ENCODE data around the gene EMILIN2. TPM values are rescaled to one million over a fixed set of nuclear protein-coding genes. Genes with fewer than 3 reads are reported as not detected.
"Not testable (repeated sequence)": the region's sequence is repeated elsewhere in the genome, so short reads cannot be mapped to it uniquely, and the experiment has no call there.

EMILIN2 gene
- total RNA-seq, 1 experiment from 2014 or later, result 5.4 TPM

DNA sequence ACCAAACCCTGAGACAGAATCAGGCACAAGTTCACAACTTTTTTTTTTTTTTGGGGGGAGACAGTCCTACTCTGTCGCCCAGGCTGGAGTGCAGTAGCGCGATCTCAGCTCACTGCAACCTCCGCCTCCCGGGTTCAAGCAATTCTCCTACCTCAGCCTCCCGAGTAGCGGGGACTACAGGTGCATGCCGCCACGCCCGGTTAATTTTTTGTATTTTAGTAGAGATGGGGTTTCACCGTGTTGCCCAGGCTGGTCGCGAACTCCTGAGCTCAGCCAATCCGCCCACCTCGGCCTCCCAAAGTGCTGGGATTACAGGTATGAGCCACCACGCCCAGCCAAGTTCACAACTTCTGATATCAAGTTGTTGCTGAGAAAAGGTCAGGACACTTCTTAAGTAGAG is 68.7 kb downstream of the EMILIN2 start:
- DNase-seq (ENCODE audit: low read depth), result not testable (repeated sequence)

DNA sequence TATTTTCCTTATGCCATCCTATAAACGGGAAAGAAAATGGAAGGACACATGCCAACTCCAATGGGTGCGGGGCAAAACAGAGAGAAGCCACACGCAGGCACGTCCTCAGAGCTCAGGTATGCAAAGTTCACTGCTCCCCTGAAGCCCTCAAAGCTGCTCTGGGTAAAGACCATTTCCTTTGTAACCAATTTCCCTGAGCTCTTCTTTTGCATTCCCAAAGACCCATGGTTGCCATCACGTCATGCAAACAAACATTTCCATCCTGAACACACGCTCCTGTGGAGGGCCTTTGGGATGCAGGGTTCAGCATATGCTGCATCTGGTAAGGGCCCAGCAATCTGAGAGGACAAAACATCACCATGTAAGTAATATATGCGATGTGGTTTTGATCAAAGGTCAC is 69.4 kb downstream of the EMILIN2 start:
- DNase-seq (ENCODE audit: low read depth), result no peak

GRCh38 chr18:2917259-2918047 is 70.6 kb downstream of the EMILIN2 start:
- DNase-seq (ENCODE audit: low read depth), result no peak

DNA sequence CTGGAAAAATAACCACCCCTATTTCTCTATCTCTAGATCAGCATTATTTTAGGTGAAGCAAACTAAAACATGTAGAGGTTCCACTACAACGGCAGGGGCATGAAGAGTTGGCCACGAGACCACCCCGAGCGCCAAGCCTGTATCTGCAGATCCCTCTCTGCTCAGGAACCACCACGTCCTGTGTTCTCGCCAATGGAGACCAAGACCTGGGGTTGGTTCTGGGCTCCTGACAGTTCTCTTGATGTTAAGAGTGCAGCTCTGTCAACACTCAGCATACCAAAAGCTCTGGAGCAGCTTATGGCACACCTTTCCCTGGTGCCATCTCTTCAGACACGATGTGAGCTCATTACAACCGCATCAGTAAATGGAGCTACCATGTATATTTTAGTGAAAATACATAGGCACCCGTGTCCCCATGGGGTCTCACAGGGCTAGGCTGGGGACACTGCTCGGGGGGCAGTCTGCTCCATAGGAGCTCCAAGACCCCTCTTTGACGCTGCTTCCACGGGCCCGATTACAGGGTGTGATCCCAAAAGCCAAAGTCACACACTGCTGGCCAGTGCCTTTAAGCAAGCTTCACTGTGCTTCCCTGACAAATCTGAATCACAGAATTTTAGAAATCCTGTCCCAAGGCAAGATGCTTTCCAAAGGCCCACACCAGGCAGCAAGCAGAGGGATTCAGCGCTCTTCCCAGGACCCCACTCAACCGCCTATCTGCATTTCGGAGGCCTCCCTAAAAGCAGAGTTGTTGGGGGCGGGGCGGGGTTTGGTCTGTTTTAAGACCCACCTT is 72.2 kb downstream of the EMILIN2 start:
- no peak for DNase-seq (ENCODE audit: low read depth)

DNA sequence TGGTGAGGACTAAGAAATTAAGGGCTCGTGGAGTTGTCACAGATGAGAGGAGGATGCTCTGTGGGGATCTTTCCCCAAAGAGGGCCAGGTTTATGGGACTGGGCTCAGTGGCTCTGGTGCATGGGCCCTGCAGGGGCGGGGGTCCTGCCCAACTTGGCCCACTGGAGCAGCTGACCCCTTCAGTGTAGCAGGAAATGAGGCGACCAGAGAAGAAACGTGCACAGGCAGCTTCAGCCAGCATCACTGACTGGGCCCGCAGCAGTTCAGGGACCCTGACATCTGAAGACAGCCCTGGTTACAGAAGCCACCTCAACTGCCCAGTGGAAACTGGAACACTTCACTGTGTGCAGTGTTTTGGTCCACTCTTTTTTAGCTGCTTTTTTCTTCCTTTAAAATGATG is 72.8 kb downstream of the EMILIN2 start:
- DNase-seq (ENCODE audit: low read depth), result no peak

DNA sequence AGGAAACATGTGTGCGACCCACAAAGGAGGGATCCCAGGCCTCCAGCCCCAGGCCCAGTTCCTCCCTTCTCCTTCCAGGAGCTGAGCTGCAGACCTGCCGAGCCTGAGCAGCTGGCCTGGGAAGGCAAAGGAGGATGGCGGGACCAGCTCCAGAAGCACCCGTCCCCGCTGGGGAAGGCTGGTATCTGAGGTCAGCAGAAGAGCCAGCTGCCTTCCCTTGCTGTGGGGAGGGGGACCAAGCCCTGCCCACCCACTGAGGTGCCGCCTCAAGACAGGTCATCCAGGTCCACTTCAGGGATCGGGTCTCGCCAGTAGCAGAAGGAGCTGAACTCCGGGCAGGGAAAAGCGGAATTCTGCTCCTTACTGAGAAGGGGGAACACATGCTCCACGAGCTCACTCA is 73.2 kb downstream of the EMILIN2 start:
- DNase-seq (ENCODE audit: low read depth), result no peak

DNA sequence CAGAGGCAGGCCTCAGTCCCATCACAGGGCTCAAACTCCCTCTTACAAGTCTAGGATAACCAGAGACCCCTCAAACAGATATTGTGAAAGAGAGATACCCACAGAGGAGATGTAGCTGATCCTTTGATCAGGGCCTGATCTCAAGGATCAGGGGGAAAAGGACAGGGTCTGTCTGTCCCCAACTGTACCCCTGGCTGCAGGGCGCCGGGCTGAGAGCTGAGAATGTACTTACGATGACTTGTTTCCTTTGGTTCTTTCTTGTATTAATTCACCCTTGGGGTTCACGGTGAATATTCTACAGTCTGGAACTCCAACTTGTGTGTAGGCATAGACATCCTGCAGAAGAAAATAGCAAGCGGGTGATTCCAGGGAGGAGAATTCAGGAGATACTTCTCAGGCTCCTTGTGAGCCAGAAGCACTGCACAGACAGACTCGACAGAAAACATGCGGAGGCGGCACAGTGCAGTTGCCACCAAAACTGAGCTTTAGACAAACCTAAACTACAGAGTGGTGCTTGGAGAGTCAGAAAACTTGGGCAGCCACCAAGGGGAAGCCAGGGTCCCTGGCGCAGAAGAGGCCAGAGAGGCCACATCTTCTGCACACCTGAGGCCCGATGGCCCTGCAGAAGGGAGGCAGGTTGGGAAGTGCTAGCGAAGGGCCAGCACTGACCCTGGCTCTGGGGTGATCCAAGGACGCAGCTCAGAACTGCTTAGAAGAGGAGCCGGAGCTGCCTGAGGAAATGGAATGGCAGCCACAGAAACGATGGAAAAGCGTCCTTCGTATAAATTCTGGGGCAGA is 73.9 kb downstream of the EMILIN2 start:
- DNase-seq (ENCODE audit: low read depth), result no peak

- no peak for DNase-seq (ENCODE audit: low read depth)
Observed at GRCh38 chr18:2921778-2922177, 75.0 kb downstream of the EMILIN2 start.

DNA sequence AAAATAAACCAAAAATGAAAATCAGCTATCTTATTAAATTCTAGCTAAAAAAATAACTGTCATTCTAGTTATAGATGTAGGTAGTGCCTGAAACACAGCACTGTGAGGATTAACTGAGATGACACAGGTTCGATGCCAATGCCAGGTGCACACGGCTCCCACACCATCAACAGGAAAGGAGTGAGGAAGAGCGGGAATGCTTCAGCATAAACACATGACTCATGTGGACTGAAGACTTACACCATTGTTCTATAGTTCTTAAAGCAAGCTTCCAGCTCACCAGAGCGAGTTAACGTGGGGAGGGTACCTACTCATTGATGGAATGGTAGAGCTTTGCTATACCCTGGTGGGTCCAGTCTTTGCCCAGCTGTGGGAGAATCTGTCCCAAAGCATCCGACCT is 76.7 kb downstream of the EMILIN2 start:
- no peak for DNase-seq (ENCODE audit: low read depth)

GRCh38 chr18:2924920-2925319 is 78.1 kb downstream of the EMILIN2 start:
- DNase-seq (ENCODE audit: low read depth), result no peak

DNA sequence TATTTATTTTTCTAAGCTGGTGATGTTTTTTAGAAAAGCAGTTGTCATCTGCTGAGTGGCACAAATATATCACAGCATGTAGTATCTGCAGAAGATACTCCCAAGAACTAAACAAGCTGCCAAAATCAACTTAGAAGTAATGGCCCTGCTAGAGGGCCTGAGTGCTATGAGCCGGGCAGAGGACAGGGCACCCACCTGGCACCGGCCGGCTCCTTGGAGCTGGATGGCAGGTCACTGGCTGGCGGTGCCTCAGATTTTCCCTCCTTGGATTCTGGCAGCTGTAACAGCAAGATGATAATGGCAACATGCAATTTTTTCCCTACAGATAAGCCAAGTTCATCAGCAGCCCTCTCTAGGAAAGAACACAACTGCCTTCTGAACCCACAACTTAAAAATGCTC is 79.7 kb downstream of the EMILIN2 start:
- DNase-seq (ENCODE audit: low read depth), result no peak

DNA sequence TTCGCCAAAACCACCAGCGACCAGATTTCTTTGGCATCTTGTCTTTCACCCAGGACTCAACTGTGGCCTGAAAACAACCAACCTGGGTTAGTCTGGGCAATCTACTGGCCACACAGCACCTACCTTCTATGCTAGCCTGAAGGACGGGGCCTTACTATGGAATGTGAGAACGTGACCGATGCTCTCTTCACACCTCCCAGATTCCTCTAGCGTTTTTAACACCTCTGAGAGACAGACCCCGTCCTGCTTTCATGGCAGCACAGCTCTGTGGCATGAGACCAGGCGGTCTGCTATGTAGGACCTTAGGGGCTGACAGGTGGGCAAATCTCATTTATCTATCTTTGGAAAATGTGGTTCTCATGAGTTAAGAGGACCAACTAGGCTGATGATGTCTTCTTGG is 80.9 kb downstream of the EMILIN2 start:
- DNase-seq (ENCODE audit: low read depth), result no peak

GRCh38 chr18:2932247-2933181 is 85.7 kb downstream of the EMILIN2 start:
- DNase-seq (ENCODE audit: low read depth), result peak; percentile 52

- DNase-seq (ENCODE audit: low read depth), result no peak
Observed at GRCh38 chr18:2933995-2934394, 87.2 kb downstream of the EMILIN2 start.

GRCh38 chr18:2935438-2936192 is 88.8 kb downstream of the EMILIN2 start:
- DNase-seq (ENCODE audit: low read depth), result no peak

DNA sequence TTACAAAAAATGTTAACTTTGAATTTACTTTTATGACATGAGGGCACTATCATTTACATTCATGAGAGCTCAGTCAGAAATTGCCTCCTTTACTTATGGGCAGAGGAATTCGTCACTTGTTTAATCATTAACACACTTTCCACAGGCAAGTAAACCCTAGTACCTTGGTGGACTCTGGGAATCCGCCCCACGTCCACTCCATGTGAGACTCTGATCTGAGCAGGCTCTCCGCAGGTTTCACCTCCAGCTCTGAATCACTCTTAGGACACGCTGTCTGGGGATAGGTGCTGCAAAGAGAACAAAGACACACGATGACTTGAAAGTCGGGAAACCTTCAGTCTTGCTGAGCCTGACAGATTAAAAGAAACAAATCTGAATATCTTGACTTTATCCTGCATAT is 92.5 kb downstream of the EMILIN2 start:
- DNase-seq (ENCODE audit: low read depth), result no peak

DNA sequence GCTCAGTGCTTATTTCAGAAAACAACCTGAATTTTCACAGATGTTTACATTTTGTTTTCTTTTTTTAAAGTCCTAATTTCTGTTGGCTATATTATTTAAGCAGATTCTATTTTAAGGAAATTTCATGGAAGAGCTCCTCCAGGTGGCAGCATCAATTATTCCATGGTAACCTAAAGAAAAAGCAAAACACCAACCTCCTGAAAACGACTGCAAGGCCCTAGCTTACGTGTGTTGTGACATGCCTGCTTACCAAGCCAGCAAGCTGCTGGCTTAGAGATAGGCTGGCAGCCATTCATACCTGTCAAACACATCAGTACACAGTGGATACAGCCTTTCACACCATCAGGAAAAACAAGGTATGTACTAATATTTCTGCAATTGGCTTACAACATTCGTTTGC is 101.2 kb downstream of the EMILIN2 start:
- peak; percentile 15 for DNase-seq (ENCODE audit: low read depth)

GRCh38 chr18:2952605-2953004 is 105.8 kb downstream of the EMILIN2 start:
- DNase-seq (ENCODE audit: low read depth), result no peak

DNA sequence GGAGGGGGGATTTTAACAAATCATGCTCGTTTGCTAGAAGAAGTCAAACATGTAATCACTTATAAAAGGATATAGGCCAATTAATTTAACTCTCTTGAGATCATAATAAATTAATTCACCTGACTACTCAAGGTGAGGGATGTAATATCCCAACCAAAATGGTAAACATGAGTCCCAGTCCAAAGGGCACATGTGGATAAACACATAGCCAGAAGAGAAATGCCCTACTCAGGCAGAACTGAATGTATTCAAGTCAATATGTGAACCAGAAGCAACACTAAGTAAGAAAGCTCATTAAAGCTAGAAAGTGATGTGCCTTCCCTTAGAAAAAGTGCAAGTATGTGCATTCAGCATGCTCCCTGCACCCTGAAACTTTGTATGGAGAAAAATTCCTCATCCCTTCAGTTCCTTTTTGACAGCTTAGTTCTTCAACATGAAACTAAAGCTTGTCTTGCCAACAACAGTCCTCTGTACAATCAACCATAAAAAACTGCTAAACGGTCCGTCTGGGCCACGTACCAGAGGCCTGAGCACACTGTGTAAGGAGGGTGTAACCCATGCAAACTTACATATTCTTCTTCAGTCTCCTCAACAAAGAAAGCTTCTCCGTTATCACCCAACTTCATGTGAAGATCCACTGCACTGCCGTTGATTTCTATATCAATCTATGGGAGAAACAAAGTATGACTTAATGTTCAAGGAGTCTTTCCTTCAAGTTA is 107.3 kb downstream of the EMILIN2 start:
- DNase-seq (ENCODE audit: low read depth), result no peak

Data from RPMI7951 (cell line).